Panc1 (cell line): Measurements from ENCODE around the gene USP40. TPM values are rescaled to one million over a fixed set of nuclear protein-coding genes. Genes with fewer than 3 reads are reported as not detected.
"Not testable (repeated sequence)": the region's sequence is repeated elsewhere in the genome, so short reads cannot be mapped to it uniquely, and the experiment has no call there.

Experiments used
- ATAC-seq: fragments of 200-7000 bp; cut with Tn5 transposase; 2 replicates; pipeline ENCODE4 v1.9.1; 2020; ENCODE audit warnings: mild to moderate bottlenecking, moderate library complexity
- BruUV-seq: library from RNA; stranded (reverse); fragments of 400-500 nt; replicated peaks from 2 replicates; lab custom pipeline; 2021; lab: Mats Ljungman, UMichigan
- CTCF ChIA-PET: fragments of 300-600 bp; sonication (Branson Sonifier 250); formaldehyde crosslinking; loops from one replicate; lab custom pipeline; 2022; ENCODE audit warnings: antibody characterized with exemption; lab: Charles Lee
- POLR2A ChIA-PET: fragments of 300-600 bp; sonication (Branson Sonifier 250); formaldehyde crosslinking; loops from one replicate; lab custom pipeline; 2022; ENCODE audit warnings: antibody characterized with exemption; lab: Charles Lee
- DNase-seq: peaks from one replicate; pipeline ENCODE4 v3.0.0-alpha.2; 2010; ENCODE audit warnings: low read depth, low spot score
- H3K27ac ChIP-seq: 2 replicates; pipeline ENCODE4 v1.5.1; 2011; ENCODE audit warnings: mild to moderate bottlenecking, low read length, inconsistent platforms
- H3K27me3 ChIP-seq: fragments of 200-500 bp; sonication (Bioruptor generic); 2 replicates; pipeline ENCODE4 v1.6.0; 2014; ENCODE audit warnings: low read length, inconsistent platforms; ENCODE audit not compliant: control insufficient read depth, insufficient read depth
- H3K36me3 ChIP-seq: fragments of 200-500 bp; sonication (Bioruptor generic); 2 replicates; pipeline ENCODE4 v1.5.1; 2014; ENCODE audit warnings: inconsistent platforms, mild to moderate bottlenecking, low read length, moderate library complexity; ENCODE audit not compliant: control insufficient read depth, insufficient read depth
- H3K4me1 ChIP-seq: 2 replicates; pipeline ENCODE4 v1.5.1; 2011; ENCODE audit warnings: inconsistent platforms, mild to moderate bottlenecking, low read length, moderate library complexity; ENCODE audit not compliant: control insufficient read depth, insufficient read depth
- H3K4me3 ChIP-seq, 2 experiments: 2 replicates each; pipeline ENCODE4 v1.5.1; 2011 to 2012; ENCODE audit warnings: low read depth in 2 of 2, low read length in 2 of 2, mild to moderate bottlenecking in 2 of 2, inconsistent platforms in 1 of 2, moderate library complexity in 1 of 2
- H3K9me3 ChIP-seq: fragments of 200-500 bp; sonication (Bioruptor generic); 2 replicates; pipeline ENCODE4 v1.5.1; 2014; ENCODE audit warnings: low read depth, mild to moderate bottlenecking, inconsistent platforms, low read length, moderate library complexity; ENCODE audit not compliant: control insufficient read depth, insufficient read depth
- CTCF ChIP-seq: fragments of 450-650 bp; IDR thresholded peaks from 2 replicates; pipeline ENCODE4 v1.5.1; 2017; ENCODE audit warnings: mild to moderate bottlenecking
- POLR2AphosphoS5 ChIP-seq: IDR thresholded peaks from 2 replicates; pipeline ENCODE4 v1.6.1; 2012; ENCODE audit warnings: mild to moderate bottlenecking, low read depth, low read length, moderate library complexity
- REST ChIP-seq, 2 experiments: IDR thresholded peaks; 2 replicates each; pipeline ENCODE4 v1.6.1; 2011 to 2012; ENCODE audit warnings: low read depth in 2 of 2, control low read depth in 1 of 2, low read length in 1 of 2, mild to moderate bottlenecking in 1 of 2, moderate library complexity in 1 of 2; ENCODE audit not compliant: insufficient read depth in 1 of 2
- SIN3A ChIP-seq: IDR thresholded peaks from 2 replicates; pipeline ENCODE4 v1.6.1; 2012; ENCODE audit warnings: low read depth, mild to moderate bottlenecking, low read length, moderate library complexity, borderline replicate concordance; ENCODE audit not compliant: insufficient read depth
- TCF7L2 ChIP-seq: IDR thresholded peaks from 2 replicates; pipeline ENCODE4 v1.6.1; 2011; ENCODE audit warnings: mild to moderate bottlenecking, low read depth, low read length, inconsistent platforms
- in situ Hi-C: cut with HindIII; loops from 2 replicates; pipeline ENCODE4 v1.10.0; 2016; ENCODE audit warnings: low sequenced_read_pairs, low pct_unique_long_range_greater_than_20kb
- intact Hi-C: fragments of 100-400 bp; cut with micrococcal nuclease; formaldehyde crosslinking; loops from one replicate; pipeline ENCODE4 v1.10.0; 2022; ENCODE audit not compliant: unreplicated experiment
- total RNA-seq: library from RNA; stranded (reverse); gene quantifications from one replicate; pipeline ENCODE4 v1.2.1, GENCODE V29; 2021; ENCODE audit not compliant: unreplicated experiment

Gene USP40
- total RNA-seq, 1 experiment from 2014 or later, result 26.6 TPM

GRCh38 chr2:233588400-233588799 lies 21.8 kb upstream of the USP40 start:
- no TSS peak for BruUV-seq
- Histone ChIP-seq H3K4me3 (no peak overlapping the region), H3K9me3 (no peaks in the 10 kb centered on the region), H3K4me1 (no peaks in the 10 kb centered on the region), H3K27ac (no peak overlapping the region), H3K36me3 (no peaks in the 10 kb centered on the region), H3K27me3 (no peaks in the 10 kb centered on the region)
- ChIA-PET CTCF (no interaction called here), POLR2A (no interaction called here)
- in situ Hi-C loops (no loop called here), intact Hi-C loops (no loop called here)
- TF ChIP-seq SIN3A, result no peak
- TF ChIP-seq CTCF, result no peak
- TF ChIP-seq REST (IDR thresholded peaks at IDR 0.05; ENCODE audit: insufficient read depth in 1 of 2, low read depth in 2 of 2, low read length in 1 of 2), result no peak
- no peak for TF ChIP-seq TCF7L2
- no peak for TF ChIP-seq POLR2AphosphoS5
- DNase-seq (no peak), ATAC-seq (no peak)

- DNase-seq, result no peak
- H3K27me3 ChIP-seq, result no peaks in the 10 kb centered on the region
- BruUV-seq, result no TSS peak
- H3K9me3 ChIP-seq, result no peaks in the 10 kb centered on the region
- CTCF ChIA-PET, result no interaction called here
- no peaks in the 10 kb centered on the region for H3K4me1 ChIP-seq
- POLR2A ChIA-PET, result no interaction called here
- H3K4me3 ChIP-seq, result no peak overlapping the region
- TF ChIP-seq SIN3A, result no peak
- TF ChIP-seq TCF7L2, result no peak
- TF ChIP-seq POLR2AphosphoS5, result no peak
- no peak for TF ChIP-seq CTCF
- no peak for TF ChIP-seq REST (IDR thresholded peaks at IDR 0.05; ENCODE audit: insufficient read depth in 1 of 2, low read depth in 2 of 2, low read length in 1 of 2)
- no peak overlapping the region for H3K27ac ChIP-seq
- no peaks in the 10 kb centered on the region for H3K36me3 ChIP-seq
- ATAC-seq, result no peak
- in situ Hi-C loops, result no loop called here
- intact Hi-C loops, result no loop called here
Observed at GRCh38 chr2:233584210-233584609, 17.6 kb upstream of the USP40 start.

GRCh38 chr2:233583217-233583965 lies 16.8 kb upstream of the USP40 start:
- CTCF ChIA-PET, intact Hi-C loops, in situ Hi-C loops, H3K4me1 ChIP-seq, H3K36me3 ChIP-seq, H3K4me3 ChIP-seq, H3K9me3 ChIP-seq, POLR2A ChIA-PET, ATAC-seq, DNase-seq, H3K27me3 ChIP-seq, H3K27ac ChIP-seq, BruUV-seq: not testable (repeated sequence)
